ENCODE results near the gene UBC.
"Not testable (repeated sequence)": the region's sequence is repeated elsewhere in the genome, so short reads cannot be mapped to it uniquely, and the experiment has no call there.

The UBC gene

DNA sequence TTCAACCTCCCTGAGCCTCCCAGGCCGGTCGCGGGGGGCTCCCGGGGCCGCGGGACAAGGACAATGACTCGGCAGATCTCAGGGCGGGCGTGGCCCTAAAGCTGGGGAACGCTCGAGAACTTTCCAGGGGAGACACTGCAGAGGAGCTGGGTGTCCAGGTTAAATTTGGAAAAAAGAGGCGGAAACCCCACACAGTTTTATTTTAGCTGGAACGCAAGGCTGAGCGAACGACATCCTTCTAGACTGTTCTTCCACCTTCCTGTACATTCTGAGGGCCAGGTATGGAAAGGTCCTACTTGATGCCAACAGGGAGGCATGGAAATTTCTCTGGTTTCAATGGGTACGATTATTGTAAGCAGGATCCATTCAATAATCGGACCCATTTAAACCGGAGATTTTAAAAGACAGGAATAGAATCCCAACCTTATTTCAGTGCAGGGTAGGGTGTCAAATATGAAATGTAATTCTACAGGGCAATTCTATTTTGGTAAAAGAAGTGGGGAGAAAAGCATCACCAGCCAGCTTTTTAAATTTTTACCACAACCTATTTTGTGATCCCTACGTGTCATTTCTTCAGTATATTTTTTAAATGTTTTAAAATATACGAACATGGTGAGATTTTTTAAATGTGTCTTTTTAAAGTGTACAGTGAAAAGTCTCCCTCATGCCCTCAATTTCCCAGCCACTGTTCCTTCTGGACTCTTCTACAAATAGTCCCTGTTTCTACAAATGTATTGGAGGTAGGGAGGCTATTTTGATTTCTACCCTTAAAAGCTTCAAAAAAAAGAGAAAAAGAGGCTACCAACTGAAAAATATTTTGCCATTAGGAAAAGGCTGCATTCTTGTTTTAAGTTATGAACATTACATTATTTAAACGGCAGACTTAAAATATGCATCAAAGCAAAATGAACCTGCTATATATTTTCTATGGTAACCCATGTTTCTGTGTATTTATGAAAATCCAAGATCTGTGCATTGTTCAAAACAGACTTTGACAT is 1.1 kb upstream of the UBC start:
- peak; percentile 44 for DNase-seq (ENCODE audit: low spot score)

- DNase-seq (ENCODE audit: low spot score), result peak; percentile 54
These were observed 717 bp downstream of the UBC start for GRCh38 chr12:124913474-124914391.

DNA sequence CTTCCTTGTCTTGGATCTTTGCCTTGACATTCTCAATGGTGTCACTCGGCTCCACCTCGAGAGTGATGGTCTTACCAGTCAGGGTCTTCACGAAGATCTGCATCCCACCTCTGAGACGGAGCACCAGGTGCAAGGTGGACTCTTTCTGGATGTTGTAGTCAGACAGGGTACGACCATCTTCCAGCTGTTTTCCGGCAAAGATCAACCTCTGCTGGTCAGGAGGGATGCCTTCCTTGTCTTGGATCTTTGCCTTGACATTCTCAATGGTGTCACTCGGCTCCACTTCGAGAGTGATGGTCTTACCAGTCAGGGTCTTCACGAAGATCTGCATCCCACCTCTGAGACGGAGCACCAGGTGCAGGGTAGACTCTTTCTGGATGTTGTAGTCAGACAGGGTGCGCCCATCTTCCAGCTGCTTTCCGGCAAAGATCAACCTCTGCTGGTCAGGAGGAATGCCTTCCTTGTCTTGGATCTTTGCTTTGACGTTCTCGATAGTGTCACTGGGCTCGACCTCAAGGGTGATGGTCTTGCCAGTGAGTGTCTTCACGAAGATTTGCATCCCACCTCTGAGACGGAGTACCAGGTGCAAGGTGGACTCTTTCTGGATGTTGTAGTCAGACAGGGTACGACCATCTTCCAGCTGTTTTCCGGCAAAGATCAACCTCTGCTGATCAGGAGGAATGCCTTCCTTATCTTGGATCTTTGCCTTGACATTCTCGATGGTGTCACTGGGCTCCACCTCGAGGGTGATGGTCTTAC is 1.7 kb downstream of the UBC start:
- not testable (repeated sequence) for DNase-seq (ENCODE audit: low spot score)

- DNase-seq (ENCODE audit: low spot score), result not testable (repeated sequence)
These were observed 2.9 kb downstream of the UBC start for GRCh38 chr12:124911521-124911920.

- DNase-seq (ENCODE audit: low spot score), result no peak
These were observed 3.6 kb downstream of the UBC start for GRCh38 chr12:124910561-124911478.

GRCh38 chr12:124909831-124910560 is 4.5 kb downstream of the UBC start:
- no peak for DNase-seq (ENCODE audit: low spot score)

- DNase-seq (ENCODE audit: low spot score), result peak; percentile 81
These were observed 7.7 kb downstream of the UBC start for GRCh38 chr12:124906606-124907261.

GRCh38 chr12:124904306-124905098 is 9.9 kb downstream of the UBC start:
- DNase-seq (ENCODE audit: low spot score), result peak; percentile 91

DNA sequence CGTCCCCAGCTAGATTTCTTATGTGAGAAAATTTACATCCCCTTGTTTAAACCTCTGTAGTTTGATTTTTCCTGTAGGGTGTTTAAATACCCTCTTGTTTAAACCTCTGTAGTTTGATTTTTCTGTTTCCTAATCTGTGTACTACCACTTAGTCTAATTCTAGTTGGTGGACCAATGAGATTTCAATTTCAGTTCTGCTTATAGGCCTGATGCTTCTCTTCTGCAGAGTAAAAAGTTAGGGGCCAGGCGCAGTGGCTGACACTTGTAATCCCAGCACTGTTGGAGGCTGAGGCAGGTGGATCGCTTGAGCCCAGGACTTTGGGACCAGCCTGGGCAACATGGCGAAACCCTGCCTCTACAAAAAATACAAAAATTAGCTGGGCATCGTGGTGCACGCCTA is 11.5 kb downstream of the UBC start:
- no peak for DNase-seq (ENCODE audit: low spot score)

GRCh38 chr12:124901003-124901402 is 13.4 kb downstream of the UBC start:
- no peak for DNase-seq (ENCODE audit: low spot score)

DNA sequence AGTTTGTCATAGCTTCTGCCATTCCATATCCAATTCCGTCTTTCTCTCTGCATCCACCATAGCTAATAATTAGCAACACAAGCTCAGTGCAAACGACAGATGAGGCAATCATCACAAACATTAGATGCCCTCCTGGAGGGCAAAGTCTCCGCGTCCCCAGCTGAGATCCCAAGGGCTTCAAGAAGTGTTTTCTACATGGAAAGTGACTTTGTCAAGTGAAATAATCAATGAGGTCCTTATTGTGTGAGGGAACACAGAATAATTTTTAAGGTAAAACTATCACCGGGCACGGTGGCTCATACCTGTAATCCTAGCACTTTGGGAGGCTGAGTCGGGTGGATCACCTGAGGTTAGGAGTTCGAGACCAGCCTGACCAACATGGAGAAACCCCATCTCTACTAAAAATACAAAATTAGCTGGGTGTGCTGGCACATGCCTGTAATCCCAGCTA is 14.1 kb downstream of the UBC start:
- DNase-seq (ENCODE audit: low spot score), result not testable (repeated sequence)

DNA sequence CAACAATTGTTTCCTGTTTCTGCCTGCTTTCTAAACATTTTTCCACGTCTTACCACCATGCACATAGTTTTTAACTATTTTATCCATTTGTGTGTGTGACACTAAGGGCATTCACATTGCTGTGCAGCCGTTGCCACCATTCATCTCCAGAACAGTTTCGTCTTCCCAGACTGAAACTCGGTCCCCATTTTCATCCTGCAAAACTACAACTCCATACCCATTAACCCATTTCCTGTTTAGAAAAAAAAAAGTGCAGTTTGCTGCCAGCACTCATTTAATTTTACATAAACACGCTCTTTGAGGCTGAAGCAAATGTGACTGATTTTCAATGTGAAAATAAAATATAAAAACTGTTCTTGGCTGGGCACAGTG is 15.5 kb downstream of the UBC start:
- DNase-seq (ENCODE audit: low spot score), result no peak

DNA sequence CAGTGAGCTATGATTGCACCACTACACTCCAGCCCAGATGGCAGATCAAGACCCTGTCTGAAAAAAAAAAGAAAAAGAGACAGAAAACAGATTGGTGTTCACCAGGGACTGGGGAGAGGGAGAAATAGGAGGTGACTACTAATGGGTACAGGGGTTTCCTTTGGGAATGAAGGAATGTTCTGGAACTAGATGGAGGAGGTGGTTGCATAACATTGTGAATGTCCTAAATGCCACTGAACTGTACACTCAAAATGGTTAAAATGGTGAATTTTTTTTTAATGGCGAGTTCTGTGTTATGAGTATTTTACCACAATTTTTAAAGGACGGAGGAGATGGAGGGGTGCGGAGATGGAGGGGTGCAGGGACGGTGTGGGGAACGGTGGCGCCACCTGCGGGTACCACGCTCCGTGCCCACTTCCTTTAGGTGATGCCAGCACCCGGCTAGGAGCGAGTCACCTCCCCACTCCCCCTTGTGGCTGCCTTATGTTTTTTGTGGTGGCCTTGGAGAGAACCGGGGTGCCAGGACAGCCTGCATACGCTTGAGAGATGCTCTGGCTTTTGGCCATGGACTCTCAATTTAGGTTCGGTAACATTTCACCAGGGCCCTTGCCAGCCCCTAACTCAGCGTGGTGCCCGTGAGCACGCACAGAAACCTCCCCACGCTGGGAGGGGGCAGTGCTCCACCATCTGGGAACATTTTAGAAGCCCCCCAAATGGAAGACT is 16.1 kb downstream of the UBC start:
- DNase-seq (ENCODE audit: low spot score), result peak; percentile 55

DNA sequence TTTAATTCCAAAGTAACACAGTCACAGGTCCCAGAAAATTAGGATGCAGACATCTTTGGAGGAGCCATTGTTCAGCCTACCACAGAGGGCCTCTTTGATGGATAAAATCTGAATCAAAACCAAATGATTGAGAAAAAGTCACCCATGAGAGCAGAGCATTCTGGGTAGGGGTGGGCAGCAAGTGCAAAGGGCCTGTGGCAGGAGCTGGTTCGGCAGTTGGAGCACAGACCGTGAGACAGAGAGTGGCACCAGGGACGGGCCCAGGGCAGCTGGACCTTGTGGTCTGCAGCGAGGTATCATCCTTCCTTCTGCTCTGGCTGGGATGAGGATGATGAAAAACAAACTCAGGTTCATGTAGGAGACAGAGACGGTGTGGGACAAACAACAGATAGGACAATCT is 18.0 kb downstream of the UBC start:
- DNase-seq (ENCODE audit: low spot score), result no peak

GRCh38 chr12:124893792-124894516 is 20.5 kb downstream of the UBC start:
- DNase-seq (ENCODE audit: low spot score), result no peak

- DNase-seq (ENCODE audit: low spot score), result no peak
These were observed 26.2 kb downstream of the UBC start for GRCh38 chr12:124888260-124888659.

DNA sequence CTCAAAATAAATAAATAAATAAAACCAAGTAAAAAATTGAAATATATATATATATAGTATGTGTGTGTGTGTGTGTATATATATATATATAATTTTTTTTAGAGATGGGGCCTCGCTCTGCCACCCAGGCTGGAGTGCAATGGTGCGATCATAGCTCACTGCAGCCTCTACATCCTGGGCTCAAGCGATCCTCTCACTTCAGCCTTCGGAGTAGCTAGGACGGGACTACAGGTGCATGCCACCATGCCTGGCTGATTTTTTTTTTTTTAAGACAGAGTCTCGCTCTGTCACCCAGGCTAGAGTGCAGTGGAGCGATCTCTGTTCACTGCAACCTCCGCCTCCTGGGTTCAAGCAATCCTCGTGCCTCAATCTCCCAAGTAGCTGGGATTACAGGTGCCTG is 26.7 kb downstream of the UBC start:
- DNase-seq (ENCODE audit: low spot score), result not testable (repeated sequence)
